HG03457 (cell line): ENCODE results near the gene HIGD2A.
A peak's percentile ranks its signal among the peaks of the same experiment; 100 is the strongest.

ENCODE experiments used
- ATAC-seq: cut with Tn5 transposase; IDR thresholded peaks from one replicate; pipeline ENCODE4 v1.9.1; 2021; ENCODE audit warnings: moderate number of reproducible peaks; ENCODE audit not compliant: unreplicated experiment

HIGD2A gene

GRCh38 chr5:176415240-176415951, 26.8 kb downstream of the HIGD2A start:
- ATAC-seq, result no peak

- ATAC-seq, result peak; percentile 93
Observed at GRCh38 chr5:176415952-176416924, 27.7 kb downstream of the HIGD2A start, which contains the start of gene CLTB. CLTB (minus strand) TSS chr5:176416539; CDS start chr5:176416363, 176 bp downstream.

GRCh38 chr5:176416965-176417364, 28.4 kb downstream of the HIGD2A start:
- ATAC-seq, result no peak

GRCh38 chr5:176418251-176418650, 29.7 kb downstream of the HIGD2A start:
- ATAC-seq, result no peak

GRCh38 chr5:176420086-176420485, 31.5 kb downstream of the HIGD2A start:
- ATAC-seq, result no peak

GRCh38 chr5:176420972-176421544, 32.5 kb downstream of the HIGD2A start:
- no peak for ATAC-seq

- ATAC-seq, result no peak
Observed at GRCh38 chr5:176424181-176424580, 35.6 kb downstream of the HIGD2A start.

- ATAC-seq, result no peak
Observed at GRCh38 chr5:176425138-176425537, 36.6 kb downstream of the HIGD2A start.

- ATAC-seq, result no peak
Observed at GRCh38 chr5:176425791-176426190, 37.2 kb downstream of the HIGD2A start.

- ATAC-seq, result no peak
Observed at GRCh38 chr5:176426876-176427275, 38.3 kb downstream of the HIGD2A start.

- no peak for ATAC-seq
Observed at GRCh38 chr5:176427971-176428370, 39.4 kb downstream of the HIGD2A start.

- no peak for ATAC-seq
Observed at GRCh38 chr5:176429972-176430371, 41.4 kb downstream of the HIGD2A start.

- no peak for ATAC-seq
Observed at GRCh38 chr5:176432707-176433106, 44.2 kb downstream of the HIGD2A start.

- ATAC-seq, result no peak
Observed at GRCh38 chr5:176436656-176437055, 48.1 kb downstream of the HIGD2A start.

- no peak for ATAC-seq
Observed at GRCh38 chr5:176438959-176439757, 50.6 kb downstream of the HIGD2A start.
